GM19099 (cell line): Measurements from ENCODE around the gene PITPNB.

Experiments used
- POLR2A ChIP-seq: IDR thresholded peaks from 3 replicates; pipeline ENCODE4 v1.6.1; 2011; ENCODE audit warnings: low read depth; ENCODE audit not compliant: insufficient read length; ENCODE audit errors: extremely low read depth

Gene PITPNB

GRCh38 chr22:27876684-27877083 lies 42.4 kb downstream of the PITPNB start:
- TF ChIP-seq POLR2A, result no peak

GRCh38 chr22:27875951-27876350 lies 43.1 kb downstream of the PITPNB start:
- TF ChIP-seq POLR2A, result no peak

DNA sequence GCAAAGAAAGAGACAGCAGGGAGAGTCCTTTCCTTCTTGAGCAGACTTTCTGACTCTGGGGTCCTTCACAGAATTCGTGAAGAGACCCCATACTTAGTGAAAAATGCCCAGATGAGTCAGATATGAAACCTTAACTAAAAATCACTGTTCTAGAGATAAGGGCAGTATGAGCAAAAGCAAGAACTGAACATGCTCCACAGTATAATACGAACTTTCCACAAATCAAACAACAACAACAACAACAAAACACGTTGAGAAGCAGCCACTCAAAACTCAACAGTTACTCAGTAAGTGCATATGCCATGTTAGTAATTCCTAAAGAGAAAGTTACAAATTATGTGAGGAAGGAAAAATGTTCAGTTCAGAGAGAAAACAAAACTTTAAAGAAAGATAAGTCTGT lies 44.3 kb downstream of the PITPNB start:
- TF ChIP-seq POLR2A, result no peak

- no peak for TF ChIP-seq POLR2A
Measured at GRCh38 chr22:27874185-27874584, 44.9 kb downstream of the PITPNB start.

DNA sequence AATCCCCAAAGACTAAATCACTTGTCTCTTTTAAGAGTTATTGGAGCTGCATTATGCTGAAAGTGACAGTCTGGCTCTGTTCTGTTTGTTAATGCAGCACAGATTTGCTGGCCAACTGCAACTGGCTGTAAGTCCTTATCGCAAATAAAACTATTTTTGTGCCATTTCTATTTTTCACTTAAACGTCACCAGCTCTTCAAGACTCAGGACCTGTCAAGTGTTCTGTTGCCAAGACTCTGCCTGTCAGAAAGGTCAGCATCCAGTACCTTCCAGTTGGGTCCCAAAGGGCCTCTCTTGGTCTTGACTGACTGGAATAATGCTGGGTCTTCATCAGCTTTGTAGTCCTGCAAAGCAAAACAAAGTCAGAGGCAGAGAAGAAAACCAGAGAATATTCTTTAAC lies 45.6 kb downstream of the PITPNB start:
- TF ChIP-seq POLR2A, result no peak

GRCh38 chr22:27872488-27872887 lies 46.6 kb downstream of the PITPNB start:
- TF ChIP-seq POLR2A, result no peak

DNA sequence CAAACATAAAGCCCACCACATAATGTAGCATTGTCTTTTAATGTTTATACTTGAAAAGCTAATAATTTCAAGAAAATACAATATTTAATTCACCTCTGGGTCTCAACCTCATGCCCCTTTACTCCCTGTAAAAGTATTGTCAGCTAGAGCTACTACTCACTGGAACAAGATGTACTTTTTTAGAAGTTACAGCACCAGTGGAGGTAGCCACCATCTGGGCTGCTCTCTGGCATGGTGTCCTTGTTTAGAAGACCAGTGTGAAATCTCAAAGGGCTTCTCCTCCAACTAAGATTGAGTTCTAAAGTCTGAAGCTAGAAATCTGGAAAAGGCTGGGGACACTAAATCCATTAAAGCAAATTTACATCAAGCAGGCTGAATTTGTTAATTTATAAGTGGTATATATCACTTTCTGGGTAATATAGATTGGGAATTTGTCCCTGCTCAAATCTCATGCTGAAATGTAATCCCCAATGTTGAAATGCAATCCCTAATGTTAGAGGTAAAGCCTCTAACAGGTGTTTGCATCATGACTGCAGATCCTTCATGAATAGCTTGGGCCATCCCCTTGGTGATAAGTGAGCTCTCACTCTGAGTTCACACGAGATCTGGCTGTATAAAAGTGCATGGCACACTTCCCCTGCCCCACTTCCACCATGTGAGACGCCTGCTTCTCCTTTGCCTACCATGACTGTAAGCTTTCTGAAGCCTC lies 47.6 kb downstream of the PITPNB start:
- TF ChIP-seq POLR2A, result no peak

DNA sequence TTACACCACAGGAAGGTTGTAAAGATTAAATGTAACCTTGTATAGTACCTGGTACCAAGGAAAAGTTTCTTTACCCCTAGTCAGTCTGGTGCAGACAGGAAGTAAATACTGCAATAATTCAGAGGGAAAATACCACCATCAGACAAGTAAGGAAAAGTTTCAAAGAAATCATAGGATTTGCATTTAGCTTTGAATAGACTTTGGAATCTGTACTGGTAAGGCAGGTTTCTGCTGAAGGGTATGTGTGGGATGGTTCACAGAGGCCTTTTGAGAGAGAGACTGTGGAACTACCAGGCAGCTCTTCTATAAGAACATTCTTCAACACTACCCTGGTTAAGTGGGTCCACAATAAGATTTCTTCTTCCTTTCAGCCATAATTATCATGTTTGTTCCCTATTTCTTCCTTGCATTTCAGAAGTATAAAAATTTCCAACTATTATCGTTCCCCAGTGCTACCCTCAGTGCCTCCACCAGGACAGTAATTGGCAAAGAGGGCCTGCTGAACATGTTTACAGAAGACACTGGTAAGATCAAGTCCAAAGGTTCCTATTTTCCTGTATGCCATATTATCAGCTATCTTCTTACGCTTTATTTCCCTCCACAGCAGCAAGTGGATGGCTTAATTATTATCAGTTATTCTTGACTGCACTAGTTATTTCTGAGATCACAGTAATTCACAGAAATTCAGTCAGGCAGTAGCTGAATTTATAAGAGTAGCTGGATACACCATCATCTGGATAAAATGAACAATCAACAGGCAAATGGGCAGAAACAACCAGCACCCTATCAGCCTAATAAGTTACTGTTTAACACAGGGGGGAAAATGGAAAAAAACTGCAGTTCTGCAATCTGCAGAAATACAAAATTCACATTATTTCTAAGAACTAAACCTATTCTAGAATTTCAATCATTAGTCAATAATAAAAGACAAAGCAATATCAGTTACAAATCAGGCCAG lies 48.5 kb downstream of the PITPNB start:
- no peak for TF ChIP-seq POLR2A

DNA sequence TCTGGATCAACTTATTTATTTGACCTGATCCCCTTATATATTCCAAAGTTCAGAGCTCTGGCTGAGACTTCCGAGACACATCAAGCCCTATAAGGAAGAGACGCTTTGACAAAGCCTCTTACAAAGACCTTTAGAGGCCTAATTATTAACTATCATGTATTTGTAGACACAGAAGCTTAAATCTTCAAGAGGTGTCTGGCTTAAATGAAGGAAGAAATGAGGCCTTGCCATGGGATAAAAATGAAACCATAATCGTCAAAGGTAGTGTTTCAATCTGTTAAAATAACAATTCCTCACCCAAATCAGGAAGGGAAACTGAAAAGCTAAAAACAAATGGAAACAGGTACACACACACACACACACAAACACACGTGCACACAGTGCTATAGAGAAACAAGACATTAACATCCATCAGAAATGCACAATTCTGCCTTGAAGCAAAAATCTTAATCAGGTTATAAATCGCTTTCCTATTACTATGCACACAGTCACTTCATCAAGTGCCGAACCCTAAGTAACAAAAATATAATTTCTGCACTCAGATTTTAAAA lies 50.2 kb downstream of the PITPNB start:
- no peak for TF ChIP-seq POLR2A

DNA sequence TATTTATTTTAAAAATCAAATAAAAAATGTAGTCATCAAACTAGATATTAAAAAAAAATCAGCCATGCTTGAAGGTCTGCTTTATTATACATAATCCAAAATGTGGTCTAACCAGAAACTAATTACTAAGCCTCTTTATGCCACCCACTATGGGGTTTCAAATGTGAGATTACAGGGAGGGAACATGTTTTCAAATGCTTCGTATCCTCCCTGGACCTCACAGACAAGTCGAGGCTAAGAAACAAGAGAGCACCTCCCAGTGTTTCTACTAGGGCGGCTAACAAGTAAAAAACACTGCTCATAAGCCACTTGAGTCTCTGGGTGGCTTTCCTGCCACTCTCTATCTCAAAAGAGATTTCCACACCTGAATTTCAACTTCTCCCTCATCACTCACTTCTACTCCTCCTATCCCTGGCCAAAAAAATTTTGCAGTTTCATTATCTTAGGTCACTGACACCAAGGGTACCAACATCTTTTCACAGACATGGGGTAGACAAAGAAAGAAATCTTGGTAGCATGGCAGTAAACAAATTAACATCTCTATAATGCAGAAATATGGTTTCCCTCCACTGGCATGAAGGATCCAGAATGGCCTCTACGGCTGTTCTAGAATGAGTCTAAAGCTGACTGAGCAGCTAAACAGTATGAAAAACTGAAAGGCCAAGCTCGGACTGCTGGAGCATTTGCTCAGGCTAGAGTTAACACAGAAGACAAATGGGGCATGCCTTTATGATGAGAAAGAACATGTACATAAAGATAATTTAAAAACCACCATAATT lies 50.9 kb downstream of the PITPNB start:
- TF ChIP-seq POLR2A, result no peak

DNA sequence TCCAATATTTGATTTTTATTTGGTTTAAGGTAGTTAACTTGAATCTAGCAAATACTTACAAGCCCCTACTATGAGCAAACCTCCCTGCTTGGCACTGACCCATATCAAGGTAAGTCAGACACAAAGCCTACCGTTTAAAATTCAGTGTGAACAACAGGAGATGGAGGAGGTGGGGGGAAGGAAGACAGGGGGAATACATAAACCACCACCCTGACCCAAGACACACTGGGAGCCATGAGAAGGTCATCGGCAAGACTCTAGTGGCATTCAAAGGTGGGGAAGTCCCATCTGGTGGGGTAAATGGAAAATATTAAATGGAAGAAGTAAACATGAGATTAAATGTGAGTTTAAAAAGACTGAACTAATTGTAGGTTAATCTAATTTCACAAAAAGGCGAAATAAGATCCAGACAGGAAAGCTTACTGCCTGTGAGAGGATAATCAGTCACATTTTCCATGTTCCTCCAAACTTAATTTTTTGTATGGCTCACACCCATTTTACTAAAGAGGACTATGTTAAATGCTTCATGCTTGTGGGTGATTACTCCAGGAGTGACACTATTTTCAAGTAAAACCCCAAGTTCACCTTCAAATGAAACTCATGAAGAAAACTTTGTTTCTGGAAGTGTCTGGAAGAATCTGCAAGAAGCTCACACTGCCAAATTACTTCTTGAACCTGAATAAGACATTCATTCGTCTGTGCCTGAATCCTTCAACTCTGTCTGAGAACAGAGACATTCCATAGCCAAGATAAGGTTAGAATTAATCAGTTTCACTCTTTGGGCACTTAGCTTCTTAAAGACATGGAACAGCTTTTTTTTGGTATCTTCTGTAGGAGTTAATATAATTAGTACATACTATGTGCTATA lies 51.7 kb downstream of the PITPNB start:
- no peak for TF ChIP-seq POLR2A

DNA sequence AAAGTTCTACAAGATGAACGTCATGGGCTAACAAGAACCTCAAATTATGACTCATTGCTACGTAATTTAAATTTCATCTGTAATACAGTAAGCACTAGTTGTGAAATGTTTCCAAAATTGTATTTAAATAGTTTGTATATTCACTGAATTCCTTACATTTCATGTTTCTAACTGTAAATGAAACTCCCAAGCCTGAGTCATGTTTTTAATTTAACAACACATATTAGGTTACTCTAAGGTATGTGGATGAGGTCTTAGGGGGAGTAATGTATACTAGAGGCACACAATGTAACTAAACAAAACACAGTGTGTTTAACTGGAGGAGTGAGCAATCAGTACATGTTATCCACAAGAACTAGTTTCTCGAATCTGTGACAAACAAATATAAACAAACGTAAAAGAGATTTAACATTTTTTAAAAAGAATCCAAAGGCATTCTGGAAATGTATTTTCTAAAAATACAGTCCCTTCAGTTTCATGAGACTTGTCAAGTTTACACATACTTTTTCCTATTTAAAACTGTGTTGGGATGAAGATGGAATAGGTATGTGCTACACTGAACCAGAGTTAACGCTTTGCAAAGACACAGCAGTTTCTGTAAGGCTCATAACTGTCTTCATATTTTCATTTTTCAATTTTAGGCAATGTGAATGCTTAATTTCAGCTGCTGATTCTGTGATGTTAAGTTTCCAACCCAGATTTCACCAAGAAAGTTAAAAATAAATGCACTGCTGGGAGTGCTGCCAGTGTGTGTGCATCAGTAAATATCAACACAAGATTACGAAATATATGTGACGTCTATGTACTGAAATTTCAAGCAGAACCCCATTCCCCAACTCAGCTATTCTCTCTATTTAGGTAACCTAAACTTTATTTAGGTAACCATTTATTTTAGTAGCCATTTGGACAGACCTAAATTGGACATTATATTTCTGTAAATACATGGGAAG lies 52.6 kb downstream of the PITPNB start:
- no peak for TF ChIP-seq POLR2A

DNA sequence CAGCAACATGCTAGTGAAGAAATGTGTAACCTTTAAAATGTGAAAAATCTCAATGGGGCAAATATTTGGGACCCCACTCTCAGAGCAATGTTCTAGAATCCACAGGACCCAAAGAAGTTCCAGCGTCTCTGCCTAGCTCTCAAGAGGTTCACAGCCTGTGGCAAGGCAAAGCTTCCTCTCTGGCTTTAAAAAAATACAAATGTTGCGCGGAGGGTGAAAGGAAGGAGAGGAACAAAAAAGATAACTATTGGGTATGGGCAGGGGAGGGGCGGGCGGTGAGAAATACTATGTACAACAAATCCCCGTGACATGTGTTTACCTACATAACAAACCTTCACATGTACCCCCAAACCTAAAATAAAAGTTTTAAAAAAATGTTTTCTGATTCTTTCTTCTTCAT lies 53.6 kb downstream of the PITPNB start:
- no peak for TF ChIP-seq POLR2A

GRCh38 chr22:27863556-27863955 lies 55.5 kb downstream of the PITPNB start:
- no peak for TF ChIP-seq POLR2A

GRCh38 chr22:27863001-27863400 lies 56.1 kb downstream of the PITPNB start:
- TF ChIP-seq POLR2A, result no peak
